ENCODE measurements around the gene KCNQ1.

Gene KCNQ1

GRCh38 chr11:2559527-2560311 is 114.9 kb downstream of the KCNQ1 start:
- DNase-seq, result no peak

GRCh38 chr11:2561696-2562581 is 117.1 kb downstream of the KCNQ1 start:
- no peak for DNase-seq

GRCh38 chr11:2562890-2563212 is 118.0 kb downstream of the KCNQ1 start:
- no peak for DNase-seq

- no peak for DNase-seq
Observed at GRCh38 chr11:2563213-2564007, 118.6 kb downstream of the KCNQ1 start.

- DNase-seq, result no peak
Observed at GRCh38 chr11:2564008-2564530, 119.3 kb downstream of the KCNQ1 start.

- no peak for DNase-seq
Observed at GRCh38 chr11:2564588-2565425, 120.0 kb downstream of the KCNQ1 start.

GRCh38 chr11:2565447-2566222 is 120.8 kb downstream of the KCNQ1 start:
- no peak for DNase-seq

GRCh38 chr11:2566223-2567025 is 121.6 kb downstream of the KCNQ1 start:
- DNase-seq, result no peak

- DNase-seq, result no peak
Observed at GRCh38 chr11:2567026-2567671, 122.3 kb downstream of the KCNQ1 start.

- DNase-seq, result no peak
Observed at GRCh38 chr11:2569321-2569721, 124.5 kb downstream of the KCNQ1 start.

- DNase-seq, result no peak
Observed at GRCh38 chr11:2569731-2570210, 125.0 kb downstream of the KCNQ1 start.

- no peak for DNase-seq
Observed at GRCh38 chr11:2570211-2570811, 125.5 kb downstream of the KCNQ1 start.

GRCh38 chr11:2570841-2571597 is 126.2 kb downstream of the KCNQ1 start:
- no peak for DNase-seq

GRCh38 chr11:2571598-2572281 is 126.9 kb downstream of the KCNQ1 start:
- DNase-seq, result no peak

- DNase-seq, result no peak
Observed at GRCh38 chr11:2572491-2573239, 127.9 kb downstream of the KCNQ1 start.

GRCh38 chr11:2573240-2574042 is 128.6 kb downstream of the KCNQ1 start:
- no peak for DNase-seq
